ENCODE results near the gene ETFRF1. TPM values are rescaled to one million over a fixed set of nuclear protein-coding genes. Genes with fewer than 3 reads are reported as not detected.

The ETFRF1 gene
- total RNA-seq, 1 donor from 2014 or later: 10.8 TPM

DNA sequence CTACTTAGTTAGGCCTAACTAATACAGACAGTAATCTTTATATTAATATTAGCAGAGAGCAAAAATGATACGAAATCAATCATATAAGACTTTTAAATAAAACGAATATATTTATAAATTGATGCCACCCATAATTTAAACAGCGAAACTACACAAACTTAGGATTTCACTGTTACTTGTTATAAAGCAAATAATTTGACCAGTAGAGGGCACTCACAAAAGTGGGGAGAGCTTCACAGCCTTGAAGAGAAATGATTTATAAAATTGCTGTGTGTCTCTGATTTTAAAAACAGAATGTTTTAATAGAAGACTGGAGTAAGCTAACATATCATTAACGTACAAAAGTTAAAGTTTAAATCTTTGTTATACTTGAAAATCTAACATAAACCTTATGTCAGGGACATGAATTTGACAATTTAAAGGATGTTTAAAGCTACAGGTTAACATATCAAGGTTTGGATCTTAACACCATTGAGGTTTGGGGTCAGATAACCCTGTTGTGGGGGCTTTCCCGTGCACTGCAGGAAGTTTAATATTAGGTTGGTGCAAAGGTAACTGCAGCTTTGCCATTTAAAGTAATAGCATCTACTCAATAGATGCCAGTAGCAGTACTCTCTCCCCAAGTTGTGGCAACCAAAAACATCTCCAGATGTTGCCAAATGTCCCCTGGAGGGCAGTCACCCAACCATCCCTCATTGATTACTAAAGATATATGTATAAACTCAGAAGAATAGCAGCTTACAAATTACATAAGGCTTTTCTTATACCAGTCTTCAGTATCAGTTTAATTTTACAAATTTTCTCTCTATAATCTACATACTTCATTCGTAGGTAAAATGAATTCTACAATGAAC lies 46.4 kb downstream of the ETFRF1 start:
- Mint-ChIP-seq H3K4me3 (ENCODE audit: unreplicated experiment) (no peak overlapping the region), H3K4me1 (ENCODE audit: low read depth) (peaks cover 28% of the 10 kb centered on the region), H3K27me3 (ENCODE audit: low read depth) (no peaks in the 10 kb centered on the region), H3K27ac (ENCODE audit: unreplicated experiment) (peak overlapping the region; percentile 51), H3K36me3 (ENCODE audit: low read depth) (peaks cover 14% of the 10 kb centered on the region), H3K9me3 (ENCODE audit: low read depth) (no peaks in the 10 kb centered on the region)
- TF ChIP-seq, protein P1, sequence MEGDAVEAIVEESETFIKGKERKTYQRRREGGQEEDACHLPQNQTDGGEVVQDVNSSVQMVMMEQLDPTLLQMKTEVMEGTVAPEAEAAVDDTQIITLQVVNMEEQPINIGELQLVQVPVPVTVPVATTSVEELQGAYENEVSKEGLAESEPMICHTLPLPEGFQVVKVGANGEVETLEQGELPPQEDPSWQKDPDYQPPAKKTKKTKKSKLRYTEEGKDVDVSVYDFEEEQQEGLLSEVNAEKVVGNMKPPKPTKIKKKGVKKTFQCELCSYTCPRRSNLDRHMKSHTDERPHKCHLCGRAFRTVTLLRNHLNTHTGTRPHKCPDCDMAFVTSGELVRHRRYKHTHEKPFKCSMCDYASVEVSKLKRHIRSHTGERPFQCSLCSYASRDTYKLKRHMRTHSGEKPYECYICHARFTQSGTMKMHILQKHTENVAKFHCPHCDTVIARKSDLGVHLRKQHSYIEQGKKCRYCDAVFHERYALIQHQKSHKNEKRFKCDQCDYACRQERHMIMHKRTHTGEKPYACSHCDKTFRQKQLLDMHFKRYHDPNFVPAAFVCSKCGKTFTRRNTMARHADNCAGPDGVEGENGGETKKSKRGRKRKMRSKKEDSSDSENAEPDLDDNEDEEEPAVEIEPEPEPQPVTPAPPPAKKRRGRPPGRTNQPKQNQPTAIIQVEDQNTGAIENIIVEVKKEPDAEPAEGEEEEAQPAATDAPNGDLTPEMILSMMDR (IDR thresholded peaks at IDR 0.05): peak; percentile 94
- DNase-seq (ENCODE audit: low spot score): no peak

DNA sequence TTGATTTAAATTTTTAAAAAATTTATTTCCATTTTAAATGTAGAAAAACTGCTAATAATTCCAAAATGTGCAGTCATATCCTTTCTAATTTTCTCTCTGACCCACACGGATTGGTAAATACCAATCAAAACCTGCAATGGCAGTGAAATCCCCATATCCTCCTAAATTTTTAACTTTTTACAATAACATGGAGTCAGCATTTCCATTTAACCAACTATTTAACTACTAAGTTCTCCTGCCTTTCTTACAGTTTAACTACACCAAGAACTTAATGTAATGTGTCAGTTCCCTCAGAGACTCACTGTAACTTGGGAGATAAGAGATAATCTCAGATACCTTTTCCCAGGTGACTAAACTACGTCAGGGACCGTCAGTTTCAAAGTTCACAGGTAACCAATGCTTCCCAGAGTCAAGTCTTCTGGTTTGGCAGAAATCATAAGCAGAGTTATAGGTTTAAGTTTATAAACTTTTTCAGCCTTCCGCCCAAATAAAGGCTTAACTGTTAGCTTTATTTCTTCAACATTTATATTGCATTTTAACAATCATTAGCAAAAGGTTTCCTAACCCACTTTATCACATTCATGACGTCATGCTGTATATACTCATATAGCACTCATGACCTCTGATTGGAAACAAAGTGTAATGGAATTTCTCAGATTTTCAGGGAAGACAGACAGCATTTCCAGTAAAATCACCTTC lies 48.1 kb downstream of the ETFRF1 start:
- TF ChIP-seq, protein P1 (IDR thresholded peaks at IDR 0.05): no peak
- H3K36me3 Mint-ChIP-seq (ENCODE audit: low read depth): peaks cover 7% of the 10 kb centered on the region
- no peaks in the 10 kb centered on the region for H3K9me3 Mint-ChIP-seq (ENCODE audit: low read depth)
- H3K4me3 Mint-ChIP-seq (ENCODE audit: unreplicated experiment): no peak overlapping the region
- no peak for DNase-seq (ENCODE audit: low spot score)
- no peak overlapping the region for H3K27ac Mint-ChIP-seq (ENCODE audit: unreplicated experiment)
- H3K4me1 Mint-ChIP-seq (ENCODE audit: low read depth): peaks cover 26% of the 10 kb centered on the region
- no peaks in the 10 kb centered on the region for H3K27me3 Mint-ChIP-seq (ENCODE audit: low read depth)

DNA sequence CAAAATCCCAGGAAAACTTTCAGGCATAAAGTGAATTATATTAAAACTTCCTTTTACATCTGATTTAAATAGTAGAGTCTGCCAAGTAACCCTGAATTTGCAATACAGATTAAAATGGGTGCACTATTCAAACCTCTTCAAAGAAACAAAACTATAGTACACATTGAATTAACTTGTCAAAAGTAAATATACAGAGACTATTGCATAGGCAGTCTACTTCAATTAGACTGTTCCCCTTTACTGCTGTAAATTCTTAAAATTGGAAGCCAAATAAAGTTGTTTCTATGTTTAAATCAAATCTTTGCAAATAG lies 48.6 kb downstream of the ETFRF1 start:
- Mint-ChIP-seq H3K27me3 (ENCODE audit: low read depth) (no peaks in the 10 kb centered on the region), H3K4me1 (ENCODE audit: low read depth) (peaks cover 27% of the 10 kb centered on the region), H3K4me3 (ENCODE audit: unreplicated experiment) (no peak overlapping the region), H3K36me3 (ENCODE audit: low read depth) (peaks cover 7% of the 10 kb centered on the region), H3K9me3 (ENCODE audit: low read depth) (no peaks in the 10 kb centered on the region), H3K27ac (ENCODE audit: unreplicated experiment) (no peak overlapping the region)
- TF ChIP-seq, protein P1 (IDR thresholded peaks at IDR 0.05): no peak
- no peak for DNase-seq (ENCODE audit: low spot score)

DNA sequence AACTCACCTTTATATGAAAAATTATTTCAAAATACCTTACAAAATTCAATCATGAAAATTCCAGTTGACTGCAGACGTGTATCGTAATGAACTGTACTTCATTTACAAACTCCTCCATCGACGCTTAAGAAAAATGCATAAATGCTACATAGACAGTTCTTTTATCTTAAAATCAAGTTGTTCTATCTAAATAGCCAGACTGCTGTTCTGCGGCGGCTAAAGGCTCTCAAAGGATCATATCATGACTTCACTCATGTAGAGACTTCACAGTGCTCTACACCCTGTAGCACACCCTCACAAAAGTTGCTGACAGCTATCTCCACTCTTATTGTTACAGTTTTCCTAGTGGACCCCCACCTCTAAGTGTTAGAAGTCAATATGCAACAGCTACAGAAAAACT lies 50.5 kb downstream of the ETFRF1 start:
- H3K36me3 Mint-ChIP-seq (ENCODE audit: low read depth): peaks cover 3% of the 10 kb centered on the region
- no peaks in the 10 kb centered on the region for H3K27me3 Mint-ChIP-seq (ENCODE audit: low read depth)
- H3K4me1 Mint-ChIP-seq (ENCODE audit: low read depth): peaks cover 32% of the 10 kb centered on the region
- DNase-seq (ENCODE audit: low spot score): no peak
- H3K4me3 Mint-ChIP-seq (ENCODE audit: unreplicated experiment): no peak overlapping the region
- no peaks in the 10 kb centered on the region for H3K9me3 Mint-ChIP-seq (ENCODE audit: low read depth)
- no peak overlapping the region for H3K27ac Mint-ChIP-seq (ENCODE audit: unreplicated experiment)
- TF ChIP-seq, protein P1 (IDR thresholded peaks at IDR 0.05): no peak

DNA sequence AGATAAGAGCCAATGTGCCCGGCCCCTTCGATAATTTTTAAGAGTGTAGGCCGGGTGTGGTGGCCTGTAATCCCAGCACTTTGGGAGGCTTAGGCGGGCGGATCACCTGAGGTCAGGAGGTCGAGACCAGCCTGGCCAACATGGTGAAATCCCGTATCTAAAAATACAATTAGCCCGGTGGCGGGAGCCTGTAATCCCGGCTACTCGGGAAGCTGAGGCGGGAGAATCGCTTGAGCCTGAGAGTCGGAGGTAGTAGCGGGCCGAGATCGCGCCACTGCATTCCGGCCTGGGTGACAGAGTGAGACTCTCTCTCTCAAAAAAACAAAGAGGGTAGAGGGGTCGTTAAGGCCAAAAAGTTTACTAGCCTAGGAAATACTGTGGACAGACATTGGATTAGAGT lies 53.1 kb downstream of the ETFRF1 start:
- Mint-ChIP-seq H3K9me3 (ENCODE audit: low read depth) (no peaks in the 10 kb centered on the region), H3K36me3 (ENCODE audit: low read depth) (peaks cover 3% of the 10 kb centered on the region)

More for the DNA sequence above, 53.1 kb downstream of the ETFRF1 start:
- TF ChIP-seq, protein P1 (IDR thresholded peaks at IDR 0.05): no peak
- Mint-ChIP-seq H3K27me3 (ENCODE audit: low read depth) (no peaks in the 10 kb centered on the region), H3K4me1 (ENCODE audit: low read depth) (peaks cover 34% of the 10 kb centered on the region), H3K4me3 (ENCODE audit: unreplicated experiment) (no peak overlapping the region), H3K27ac (ENCODE audit: unreplicated experiment) (no peak overlapping the region)
- no peak for DNase-seq (ENCODE audit: low spot score)
